Fibroblast of lung (primary cell): ENCODE data around the gene KRT76. TPM values are rescaled to one million over a fixed set of nuclear protein-coding genes. Genes with fewer than 3 reads are reported as not detected.

Experiments used
- DNase-seq, 2 donors: peaks; one replicate each; pipeline versions ENCODE4 v3.0.0 to v3.0.0-alpha.2; 2010; ENCODE audit warnings: low read depth in 2 of 2
- H2AFZ ChIP-seq: 2 replicates; pipeline ENCODE4 v1.5.1; 2012; ENCODE audit warnings: low read length, control low read depth, inconsistent platforms
- H3K27ac ChIP-seq: 2 replicates; pipeline ENCODE4 v1.5.1; 2011; ENCODE audit warnings: low read length, control low read depth; ENCODE audit not compliant: insufficient read depth
- H3K27me3 ChIP-seq: 2 replicates; pipeline ENCODE4 v1.5.1; 2011; ENCODE audit warnings: mild to moderate bottlenecking, low read length; ENCODE audit not compliant: control insufficient read depth, insufficient read depth
- H3K36me3 ChIP-seq: 2 replicates; pipeline ENCODE4 v1.5.1; 2011; ENCODE audit warnings: low read length; ENCODE audit not compliant: control insufficient read depth, insufficient read depth
- H3K4me1 ChIP-seq: 2 replicates; pipeline ENCODE4 v1.5.1; 2011; ENCODE audit warnings: low read length; ENCODE audit not compliant: control insufficient read depth, insufficient read depth; ENCODE audit errors: extremely low read depth
- H3K4me2 ChIP-seq: 2 replicates; pipeline ENCODE4 v1.5.1; 2011; ENCODE audit warnings: low read length, control low read depth; ENCODE audit not compliant: insufficient read depth; ENCODE audit errors: extremely low read depth
- H3K4me3 ChIP-seq, 4 experiments: fragments of 200-600 bp in 1 of 4; sonication (generic) in 1 of 4; replicated peaks in 1 of 4; 2 replicates each; pipeline ENCODE4 v1.5.1; 2011 to 2016; ENCODE audit warnings: low read length in 4 of 4, low read depth in 3 of 4, mild to moderate bottlenecking in 3 of 4, control low read depth in 2 of 4, inconsistent platforms in 1 of 4, mixed read lengths in 1 of 4; ENCODE audit not compliant: insufficient read depth in 1 of 4; ENCODE audit errors: control extremely low read depth in 1 of 4
- H3K79me2 ChIP-seq: 2 replicates; pipeline ENCODE4 v1.5.1; 2012; ENCODE audit warnings: mild to moderate bottlenecking, low read length, inconsistent platforms; ENCODE audit not compliant: control insufficient read depth, insufficient read depth
- H3K9ac ChIP-seq: 2 replicates; pipeline ENCODE4 v1.5.1; 2011; ENCODE audit warnings: mild to moderate bottlenecking, low read length, control low read depth; ENCODE audit not compliant: insufficient read depth
- H3K9me3 ChIP-seq: 2 replicates; pipeline ENCODE4 v1.5.1; 2012; ENCODE audit warnings: low read depth, low read length; ENCODE audit not compliant: control insufficient read depth, insufficient read depth
- H4K20me1 ChIP-seq: 2 replicates; pipeline ENCODE4 v1.5.1; 2011; ENCODE audit warnings: low read length; ENCODE audit not compliant: control insufficient read depth, insufficient read depth; ENCODE audit errors: extremely low read depth
- CTCF ChIP-seq, 2 donors: IDR thresholded peaks in 1 of 2; conservative IDR thresholded peaks in 1 of 2; 1 replicate in 1 of 2; 2 replicates in 1 of 2; pipeline ENCODE4 v1.5.1; 2011 to 2012; ENCODE audit warnings: low read length in 2 of 2, control low read depth in 1 of 2, inconsistent platforms in 1 of 2, low read depth in 1 of 2, mild to moderate bottlenecking in 1 of 2
- EZH2 ChIP-seq: IDR thresholded peaks from 2 replicates; pipeline ENCODE4 v1.5.1; 2012; ENCODE audit warnings: low read length, control low read depth, mild to moderate bottlenecking; ENCODE audit errors: missing control alignments
- polyA plus RNA-seq, 2 donors: library from polyadenylated mRNA; depleted of rRNA in 1 of 2; stranded (reverse) in 1 of 2; unstranded in 1 of 2; fragments of >200 nt; gene quantifications; 2 replicates each; pipeline ENCODE4 v1.2.1, GENCODE V29; 2011 to 2012; ENCODE audit warnings: missing spikeins in 1 of 2
- total RNA-seq: library from RNA; depleted of rRNA; stranded (reverse); fragments of >200 nt; gene quantifications from 2 replicates; pipeline ENCODE4 v1.2.1, GENCODE V29; 2014

KRT76 gene
- total and polyA plus RNA-seq, 2 donors (not counting 1 experiment from before 2014, with no cell fraction given): not detected

- TF ChIP-seq CTCF (conservative IDR thresholded peaks at IDR 0.05 in 1 of 2, IDR thresholded peaks at IDR 0.05 in 1 of 2; ENCODE audit: low read depth in 1 of 2, low read length in 2 of 2) (no peak), EZH2 (no peak)
- Histone ChIP-seq H3K9ac (no peak overlapping the region), H2AFZ (no peak overlapping the region), H3K27ac (no peak overlapping the region), H3K4me3 (no peak overlapping the region), H4K20me1 (no peaks in the 10 kb centered on the region), H3K79me2 (no peaks in the 10 kb centered on the region), H3K4me2 (no peak overlapping the region), H3K4me1 (no peaks in the 10 kb centered on the region), H3K9me3 (no peaks in the 10 kb centered on the region), H3K27me3 (no peaks in the 10 kb centered on the region), H3K36me3 (no peaks in the 10 kb centered on the region)
- DNase-seq: peak in 1 of 2 donors; percentile 63
Measured at GRCh38 chr12:52798671-52799504, 21.7 kb upstream of the KRT76 start.

- DNase-seq: peak in 1 of 2 donors; percentile 79
- Histone ChIP-seq H3K79me2 (no peaks in the 10 kb centered on the region), H3K27ac (no peak overlapping the region), H3K4me2 (no peak overlapping the region), H3K27me3 (no peaks in the 10 kb centered on the region), H3K9ac (no peak overlapping the region), H2AFZ (no peak overlapping the region), H3K4me3 (no peak overlapping the region), H3K36me3 (no peaks in the 10 kb centered on the region), H3K4me1 (no peaks in the 10 kb centered on the region), H3K9me3 (no peaks in the 10 kb centered on the region), H4K20me1 (no peaks in the 10 kb centered on the region)
- TF ChIP-seq EZH2 (no peak), CTCF (conservative IDR thresholded peaks at IDR 0.05 in 1 of 2, IDR thresholded peaks at IDR 0.05 in 1 of 2; ENCODE audit: low read depth in 1 of 2, low read length in 2 of 2) (no peak)
Measured at GRCh38 chr12:52798003-52798670, 21.0 kb upstream of the KRT76 start.

- TF ChIP-seq CTCF (conservative IDR thresholded peaks at IDR 0.05 in 1 of 2, IDR thresholded peaks at IDR 0.05 in 1 of 2; ENCODE audit: low read depth in 1 of 2, low read length in 2 of 2): no peak
- TF ChIP-seq EZH2: no peak
- Histone ChIP-seq H4K20me1 (no peaks in the 10 kb centered on the region), H3K36me3 (no peaks in the 10 kb centered on the region), H2AFZ (no peak overlapping the region), H3K4me3 (no peak overlapping the region), H3K4me2 (no peak overlapping the region), H3K9me3 (no peaks in the 10 kb centered on the region), H3K27ac (no peak overlapping the region), H3K27me3 (no peaks in the 10 kb centered on the region), H3K4me1 (no peaks in the 10 kb centered on the region), H3K9ac (no peak overlapping the region), H3K79me2 (no peaks in the 10 kb centered on the region)
- no peak for DNase-seq
Measured at GRCh38 chr12:52797529-52797894, 20.4 kb upstream of the KRT76 start.
